Kidney glomerular epithelial cell (primary cell): Measurements from ENCODE around the gene MLPH.

Experiments
- DNase-seq: peaks from one replicate; lab custom pipeline; 2025; lab: John Stamatoyannopoulos, UW

Gene MLPH

GRCh38 chr2:237479747-237480146 lies 7.3 kb upstream of the MLPH start:
- DNase-seq = no peak

GRCh38 chr2:237480556-237480955 lies 6.5 kb upstream of the MLPH start:
- no peak for DNase-seq

GRCh38 chr2:237480988-237481525 lies 6.0 kb upstream of the MLPH start:
- no peak for DNase-seq

GRCh38 chr2:237482485-237482884 lies 4.6 kb upstream of the MLPH start:
- no peak for DNase-seq

GRCh38 chr2:237483018-237483731 lies 3.9 kb upstream of the MLPH start:
- peak; percentile 27 for DNase-seq

GRCh38 chr2:237485304-237485703 lies 1.7 kb upstream of the MLPH start:
- DNase-seq = peak; percentile 23

GRCh38 chr2:237485844-237486243 lies 1.2 kb upstream of the MLPH start:
- DNase-seq = no peak

GRCh38 chr2:237486334-237486818 lies 675 bp upstream of the MLPH start:
- no peak for DNase-seq

GRCh38 chr2:237487496-237487895 lies 445 bp downstream of the MLPH start:
- no peak for DNase-seq

- no peak for DNase-seq
Observed at GRCh38 chr2:237488295-237488694, 1.2 kb downstream of the MLPH start.

GRCh38 chr2:237488901-237489860 lies 2.1 kb downstream of the MLPH start:
- DNase-seq = peak; percentile 76

- no peak for DNase-seq
Observed at GRCh38 chr2:237490009-237490711, 3.1 kb downstream of the MLPH start.

- no peak for DNase-seq
Observed at GRCh38 chr2:237490795-237491194, 3.7 kb downstream of the MLPH start.

GRCh38 chr2:237491515-237492118 lies 4.6 kb downstream of the MLPH start:
- no peak for DNase-seq

- no peak for DNase-seq
Observed at GRCh38 chr2:237492137-237492890, 5.3 kb downstream of the MLPH start.

GRCh38 chr2:237494066-237494465 lies 7.0 kb downstream of the MLPH start:
- DNase-seq = no peak

GRCh38 chr2:237495521-237496117 lies 8.6 kb downstream of the MLPH start:
- no peak for DNase-seq

GRCh38 chr2:237496428-237496827 lies 9.4 kb downstream of the MLPH start:
- no peak for DNase-seq

- no peak for DNase-seq
Observed at GRCh38 chr2:237497009-237497837, 10.2 kb downstream of the MLPH start.

- DNase-seq = no peak
Observed at GRCh38 chr2:237497838-237498186, 10.8 kb downstream of the MLPH start.
